Glomerular visceral epithelial cell (primary cell): ENCODE data around the gene NPIPB6.
"Not testable (repeated sequence)": the region's sequence is repeated elsewhere in the genome, so short reads cannot be mapped to it uniquely, and the experiment has no call there.

ENCODE experiments used
- DNase-seq: peaks from one replicate; pipeline ENCODE4 v3.0.0-alpha.2; 2016; ENCODE audit errors: extremely low spot score

NPIPB6 gene

GRCh38 chr16:28363408-28363807 lies at the start of gene NPIPB6:
Gene NPIPB6, minus strand, starts transcription at chr16:28363508. Its CDS starts 686 bp downstream, at chr16:28362822.
- DNase-seq: not testable (repeated sequence)

- not testable (repeated sequence) for DNase-seq
Measured at GRCh38 chr16:28403220-28404072, 40.1 kb upstream of the NPIPB6 start, which contains the start of gene EIF3CL. Gene EIF3CL, minus strand, starts transcription at chr16:28403841. Its CDS starts 223 bp downstream, at chr16:28403618.

GRCh38 chr16:28392054-28392453 lies 28.7 kb upstream of the NPIPB6 start:
- not testable (repeated sequence) for DNase-seq

GRCh38 chr16:28382177-28382867 lies 19.0 kb upstream of the NPIPB6 start:
- not testable (repeated sequence) for DNase-seq

GRCh38 chr16:28377822-28378221 lies 14.5 kb upstream of the NPIPB6 start:
- not testable (repeated sequence) for DNase-seq

GRCh38 chr16:28377108-28377625 lies 13.9 kb upstream of the NPIPB6 start:
- DNase-seq: not testable (repeated sequence)

- not testable (repeated sequence) for DNase-seq
Measured at GRCh38 chr16:28375115-28375514, 11.8 kb upstream of the NPIPB6 start.

- not testable (repeated sequence) for DNase-seq
Measured at GRCh38 chr16:28374281-28374680, 11.0 kb upstream of the NPIPB6 start.

- not testable (repeated sequence) for DNase-seq
Measured at GRCh38 chr16:28367926-28368325, 4.6 kb upstream of the NPIPB6 start.

GRCh38 chr16:28364268-28365173 lies 1.2 kb upstream of the NPIPB6 start:
- not testable (repeated sequence) for DNase-seq

- not testable (repeated sequence) for DNase-seq
Measured at GRCh38 chr16:28362600-28362999, 708 bp downstream of the NPIPB6 start.

GRCh38 chr16:28338230-28338629 lies 25.1 kb downstream of the NPIPB6 start:
- DNase-seq: not testable (repeated sequence)

GRCh38 chr16:28336940-28337710 lies 26.2 kb downstream of the NPIPB6 start:
- not testable (repeated sequence) for DNase-seq

GRCh38 chr16:28335678-28336077 lies 27.6 kb downstream of the NPIPB6 start:
- DNase-seq: not testable (repeated sequence)

- DNase-seq: not testable (repeated sequence)
Measured at GRCh38 chr16:28332632-28333031, 30.7 kb downstream of the NPIPB6 start.

- DNase-seq: not testable (repeated sequence)
Measured at GRCh38 chr16:28330981-28331380, 32.3 kb downstream of the NPIPB6 start.

- DNase-seq: not testable (repeated sequence)
Measured at GRCh38 chr16:28330232-28330631, 33.1 kb downstream of the NPIPB6 start.

GRCh38 chr16:28326881-28327610 lies 36.3 kb downstream of the NPIPB6 start:
- peak; percentile 35 for DNase-seq

GRCh38 chr16:28324887-28325279 lies 38.4 kb downstream of the NPIPB6 start:
- no peak for DNase-seq
